ENCODE measurements around the gene PROSER2. TPM values are rescaled to one million over a fixed set of nuclear protein-coding genes. Genes with fewer than 3 reads are reported as not detected.

Gene PROSER2
- total and polyA plus RNA-seq, 2 of the 13 experiments (the other 11 are each of a cell fraction or from before 2014, with no cell fraction given) = 6.9 to 7.7 TPM

- TF ChIP-seq CREM (IDR thresholded peaks at IDR 0.05) = peak; percentile 39; the same call in 1 of the 2 replicates
- no peak for TF ChIP-seq CREM (CRISPR knock-in tag; IDR thresholded peaks at IDR 0.05)
- no peak for TF ChIP-seq ZNF350 (CRISPR knock-in tag; IDR thresholded peaks at IDR 0.05; ENCODE audit: borderline replicate concordance, low read depth)
- TF ChIP-seq FOXC1 (CRISPR knock-in tag; IDR thresholded peaks at IDR 0.05; ENCODE audit: borderline replicate concordance) = no peak
- no peak for TF ChIP-seq NFKB2 (CRISPR knock-in tag; IDR thresholded peaks at IDR 0.05; ENCODE audit: borderline replicate concordance)
- no peak for TF ChIP-seq SOX6 (IDR thresholded peaks at IDR 0.05)
- peak; percentile 70 for TF ChIP-seq SOX6 (CRISPR knock-in tag; IDR thresholded peaks at IDR 0.05)
- TF ChIP-seq AHDC1 (CRISPR knock-in tag; IDR thresholded peaks at IDR 0.05; ENCODE audit: borderline replicate concordance) = 0 out of 2 replicates have a peak, but pooled peaks have one; percentile 40
- no peak for TF ChIP-seq POLR2A (IDR thresholded peaks at IDR 0.05; ENCODE audit: insufficient read depth in 1 of 2, low read depth in 2 of 2, low read length in 2 of 2)
- peak; percentile 61; the same call in 1 of the 2 replicates for TF ChIP-seq TGIF2 (CRISPR knock-in tag; IDR thresholded peaks at IDR 0.05)
- no peak for TF ChIP-seq FOXP1 (IDR thresholded peaks at IDR 0.05)
- TF ChIP-seq FOXP1 (CRISPR knock-in tag; IDR thresholded peaks at IDR 0.05) = 0 out of 2 replicates have a peak, but pooled peaks have one; percentile 28
- peak; percentile 57; the same call in 1 of the 2 replicates for TF ChIP-seq RXRA (CRISPR knock-in tag; IDR thresholded peaks at IDR 0.05)
- peak; percentile 76 for TF ChIP-seq TCF7 (IDR thresholded peaks at IDR 0.05; ENCODE audit: low read depth)
- no peak for TF ChIP-seq SOX13 (IDR thresholded peaks at IDR 0.05)
- peak in 1 of 2 experiments; percentile 59; a peak in 2 of 4 replicates for TF ChIP-seq SOX13 (CRISPR knock-in tag; conservative IDR thresholded peaks at IDR 0.05 in 1 of 2, IDR thresholded peaks at IDR 0.05 in 1 of 2)
- TF ChIP-seq EEA1 (CRISPR knock-in tag; IDR thresholded peaks at IDR 0.05; ENCODE audit: borderline replicate concordance) = no peak
- TF ChIP-seq ZBTB7B (CRISPR knock-in tag; IDR thresholded peaks at IDR 0.05) = peak; percentile 55; the same call in 1 of the 2 replicates
- no peak for TF ChIP-seq HMG20B (CRISPR knock-in tag; conservative IDR thresholded peaks at IDR 0.05)
- TF ChIP-seq TEAD3 (CRISPR knock-in tag; optimal IDR thresholded peaks at IDR 0.05; ENCODE audit: borderline replicate concordance) = peak; percentile 56
- no peak for TF ChIP-seq PHF20 (CRISPR knock-in tag; IDR thresholded peaks at IDR 0.05)
- 0 out of 2 replicates have a peak, but pooled peaks have one; percentile 33 for TF ChIP-seq HNF1B (CRISPR knock-in tag; IDR thresholded peaks at IDR 0.05)
- 0 out of 2 replicates have a peak, but pooled peaks have one; percentile 16 for TF ChIP-seq ZNF644 (CRISPR knock-in tag; IDR thresholded peaks at IDR 0.05; ENCODE audit: low read depth)
- TF ChIP-seq PBX3 (CRISPR knock-in tag; IDR thresholded peaks at IDR 0.05; ENCODE audit: borderline replicate concordance) = no peak
- TF ChIP-seq SOX5 (CRISPR knock-in tag; IDR thresholded peaks at IDR 0.05; ENCODE audit: borderline replicate concordance) = peak; percentile 61; the same call in 1 of the 2 replicates
These were observed 12.8 kb upstream of the PROSER2 start (continued) for GRCh38 chr10:11810313-11810766.

Data from HepG2 (cell line).